HG03378 (cell line): ENCODE results near the gene FBF1.
"Not testable (repeated sequence)": the region's sequence is repeated elsewhere in the genome, so short reads cannot be mapped to it uniquely, and the experiment has no call there.

Experiments
- ATAC-seq: cut with Tn5 transposase; IDR thresholded peaks from one replicate; pipeline ENCODE4 v1.9.1; 2021; ENCODE audit warnings: mild to moderate bottlenecking, moderate library complexity; ENCODE audit not compliant: unreplicated experiment

The FBF1 gene

DNA sequence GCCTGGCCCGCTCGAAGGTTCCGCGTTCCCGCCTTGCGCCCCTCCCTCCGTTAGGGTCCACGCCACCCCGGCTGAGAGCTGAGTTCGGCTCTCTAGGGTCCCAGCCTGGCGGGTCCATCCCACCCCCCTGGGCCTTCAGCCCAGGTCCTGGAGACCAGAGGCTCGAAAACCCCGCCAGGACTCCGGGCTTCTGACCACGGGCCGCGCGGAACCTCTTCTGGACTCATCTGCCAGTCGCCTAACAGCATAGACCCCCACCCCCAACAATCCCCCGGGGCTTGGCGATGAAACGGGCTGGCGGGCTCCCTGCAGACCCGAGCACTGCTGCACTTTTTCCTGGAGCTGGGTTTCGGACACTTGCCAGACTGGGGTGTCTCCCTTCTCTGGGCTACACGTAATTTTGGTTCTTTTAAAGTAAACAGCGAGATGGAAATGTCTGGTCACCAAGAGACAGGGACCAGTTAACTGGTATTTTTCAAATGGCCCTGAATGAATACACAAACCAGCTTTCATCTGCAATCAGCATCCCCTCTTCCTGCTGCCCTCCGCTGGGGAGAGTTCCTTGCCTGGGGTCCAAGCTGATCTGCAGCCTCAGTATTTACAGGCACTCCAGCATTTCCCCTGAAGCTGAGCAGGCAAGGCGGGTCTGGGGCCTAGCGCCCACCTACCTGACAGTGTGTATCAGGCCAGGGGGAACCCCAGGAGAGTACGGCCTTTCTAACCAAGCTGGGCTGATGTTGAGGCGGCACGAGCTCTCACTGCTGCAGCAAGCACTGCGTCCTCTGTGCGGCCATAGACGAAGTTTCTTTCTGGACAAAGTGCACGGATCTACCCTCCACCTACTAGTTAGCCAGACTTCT lies 43.5 kb downstream of the FBF1 start:
- no peak for ATAC-seq

DNA sequence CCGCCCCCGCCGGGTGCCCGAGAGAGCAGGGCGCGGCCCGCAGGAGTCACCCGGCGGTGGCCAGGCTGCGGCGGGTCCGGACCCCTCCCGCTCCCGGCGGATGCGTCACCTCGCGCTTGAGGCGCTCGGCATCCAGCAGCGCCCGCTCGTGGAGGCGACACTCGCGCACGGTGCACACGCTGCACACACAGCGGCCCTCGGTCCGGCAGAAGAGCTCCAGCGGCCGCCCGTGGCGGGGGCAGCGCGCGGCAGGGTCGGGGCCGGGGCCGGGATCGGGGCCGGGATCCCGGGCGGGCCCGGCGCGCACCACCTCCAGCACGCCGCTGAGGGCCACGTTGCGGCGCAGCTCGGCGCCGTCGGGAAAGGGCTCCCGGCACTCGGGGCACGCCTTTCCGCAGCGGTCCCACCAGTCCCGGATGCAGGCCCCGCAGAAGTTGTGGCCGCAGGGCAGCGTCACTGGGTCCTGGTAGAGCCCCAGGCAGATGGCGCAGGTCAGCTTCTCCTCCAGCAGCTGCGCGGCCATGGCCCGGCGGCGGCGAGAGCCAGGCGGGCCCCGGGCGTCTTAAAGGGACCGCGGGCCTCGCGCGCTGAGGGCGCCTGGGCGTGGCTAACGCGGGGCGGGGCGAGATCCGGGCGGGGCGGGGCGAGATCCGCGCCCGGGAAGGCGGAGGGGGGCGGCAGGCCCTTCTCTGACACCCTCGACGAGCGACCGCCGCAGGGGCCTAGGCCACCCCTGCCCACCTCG lies 44.3 kb downstream of the FBF1 start, which contains the start of gene TRIM65:
Gene TRIM65, minus strand, starts transcription at position 537 of the 745 bp plus-strand sequence. Its CDS starts 14 bp downstream, at position 523.
- ATAC-seq, result no peak

DNA sequence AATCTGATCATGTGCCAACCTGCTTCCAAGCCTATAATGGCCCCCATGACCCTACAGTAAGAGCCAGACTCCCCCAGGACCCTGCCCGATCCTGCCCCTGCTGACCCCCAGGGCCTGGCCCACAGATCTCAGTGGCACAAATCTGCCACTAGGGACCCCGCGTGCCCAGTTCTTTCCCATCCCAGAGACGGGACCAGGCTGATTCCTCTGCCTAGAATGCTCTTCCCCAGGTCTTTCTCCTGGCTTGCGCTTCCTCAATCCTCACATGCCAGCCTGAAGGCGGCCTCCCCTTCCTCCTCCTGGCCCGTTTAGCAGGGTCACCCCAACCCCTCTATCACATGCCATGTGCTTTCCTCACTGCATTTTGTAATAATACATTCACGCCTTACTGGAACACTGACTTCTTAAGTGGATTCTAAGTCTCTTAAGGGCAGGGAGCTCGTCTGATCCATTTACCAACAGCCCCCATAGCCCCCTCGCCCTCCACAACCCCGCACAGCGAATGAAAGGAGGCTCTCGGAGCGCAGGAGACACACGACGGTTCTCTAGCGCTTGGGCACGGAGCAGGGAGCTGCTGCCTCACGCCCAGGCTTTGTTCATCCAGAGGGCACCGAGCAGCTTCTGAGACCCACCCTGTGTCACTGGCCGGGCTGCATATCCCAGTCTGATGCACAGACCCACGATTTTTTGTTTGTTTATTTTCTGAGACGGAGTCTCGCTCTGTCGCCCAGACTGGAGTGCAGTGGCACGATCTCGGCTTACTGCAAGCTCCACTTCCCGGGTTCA lies 45.3 kb downstream of the FBF1 start:
- no peak for ATAC-seq

DNA sequence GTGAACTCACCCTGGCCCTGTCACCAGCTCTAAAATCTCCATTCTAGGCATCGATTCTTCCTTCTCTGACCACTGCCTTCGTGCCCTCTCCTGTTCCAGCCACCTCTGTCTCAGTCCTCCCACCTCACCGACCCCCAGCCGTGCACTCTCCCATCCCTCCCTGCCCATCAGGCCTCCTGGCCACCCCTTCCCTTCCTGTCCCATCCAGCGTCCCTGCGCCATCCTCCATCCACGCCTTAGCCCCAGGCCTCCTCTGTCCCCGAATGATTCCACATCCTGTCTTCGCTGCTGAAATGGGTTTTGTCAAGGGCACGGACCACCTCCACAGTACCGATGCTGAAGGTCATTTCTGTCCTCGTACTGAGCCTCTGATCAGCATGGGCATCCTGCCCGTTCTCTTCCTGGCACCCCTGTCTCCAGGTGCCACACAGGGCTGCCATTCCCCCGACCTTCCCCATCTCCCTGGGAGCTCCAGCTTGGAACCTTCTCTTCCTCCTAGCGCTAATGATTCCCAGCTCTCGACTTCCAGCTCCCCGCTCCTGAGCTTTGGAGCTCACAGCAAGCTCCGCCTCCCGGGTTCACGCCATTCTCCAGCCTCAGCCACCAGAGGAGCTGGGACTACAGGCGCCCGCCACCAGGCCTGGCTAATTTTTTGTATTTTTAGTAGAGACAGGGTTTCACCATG lies 46.7 kb downstream of the FBF1 start:
- ATAC-seq, result no peak

DNA sequence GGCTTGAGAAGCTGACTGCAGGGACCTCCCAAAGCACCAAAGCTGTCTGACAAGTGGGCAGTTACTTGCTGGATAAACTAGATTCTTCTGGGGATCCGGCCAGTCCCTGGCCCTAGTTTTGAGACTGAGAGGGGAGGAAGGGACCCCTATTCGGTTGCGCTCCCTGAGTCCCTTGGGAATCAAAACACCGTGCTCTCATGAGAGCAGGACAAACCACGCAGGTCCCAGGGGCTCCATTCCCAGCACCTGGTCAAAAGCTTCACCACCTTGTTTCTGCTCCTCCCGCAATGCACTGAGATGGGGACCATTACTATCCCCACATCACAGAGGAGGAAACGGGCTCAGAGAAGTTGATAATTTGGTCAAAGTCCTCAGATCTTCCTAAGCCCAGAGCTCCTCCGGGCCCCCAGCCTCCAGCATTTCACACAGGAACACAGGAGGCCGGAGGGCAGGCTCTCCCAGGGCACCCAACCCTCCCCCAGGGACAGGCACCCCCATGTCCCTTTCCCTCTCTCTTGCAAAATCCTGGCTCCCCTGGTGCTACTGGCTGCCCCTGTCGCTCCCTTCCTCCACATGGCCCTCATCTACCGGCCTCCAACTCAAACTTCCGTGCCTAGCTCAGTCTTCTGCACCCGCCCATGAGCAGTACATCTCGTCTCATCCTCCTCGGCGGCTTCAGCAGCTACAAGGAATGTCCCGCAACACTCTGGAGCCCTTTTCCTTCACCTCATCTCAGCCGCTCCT lies 47.4 kb downstream of the FBF1 start:
- ATAC-seq, result no peak

DNA sequence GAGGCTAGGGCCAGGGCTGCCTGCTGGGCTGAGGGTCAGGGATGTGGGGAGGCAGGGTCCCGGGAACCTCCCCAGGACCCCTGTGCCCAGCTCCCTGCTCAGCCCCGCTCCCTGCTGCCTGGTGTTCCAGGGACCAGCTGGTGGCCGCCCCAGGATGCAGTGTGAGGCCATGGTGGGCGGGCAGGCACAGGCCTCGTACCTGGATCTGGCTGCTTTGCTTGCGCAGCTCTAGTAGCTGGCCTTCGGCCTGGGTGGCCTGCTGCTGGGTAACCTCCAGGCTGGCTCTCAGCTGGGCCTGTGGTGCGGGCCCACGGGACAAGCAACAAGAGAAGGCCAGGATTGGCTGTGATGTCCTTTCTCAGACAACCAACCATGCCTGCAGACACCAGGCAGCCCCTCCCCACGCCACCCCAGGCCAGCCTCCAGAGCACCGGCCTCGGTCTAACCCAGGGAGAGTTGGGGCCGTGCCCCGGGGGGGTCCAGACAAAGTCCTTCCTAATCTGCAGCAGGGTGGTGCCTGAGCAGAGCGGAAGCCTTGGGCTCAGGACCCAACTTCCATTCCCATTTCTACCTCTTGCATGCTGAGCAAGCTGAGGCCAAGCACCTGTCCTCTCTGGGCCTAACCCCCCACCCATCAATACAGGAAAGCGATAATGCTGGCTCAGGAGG lies 48.2 kb downstream of the FBF1 start:
- ATAC-seq, result no peak

DNA sequence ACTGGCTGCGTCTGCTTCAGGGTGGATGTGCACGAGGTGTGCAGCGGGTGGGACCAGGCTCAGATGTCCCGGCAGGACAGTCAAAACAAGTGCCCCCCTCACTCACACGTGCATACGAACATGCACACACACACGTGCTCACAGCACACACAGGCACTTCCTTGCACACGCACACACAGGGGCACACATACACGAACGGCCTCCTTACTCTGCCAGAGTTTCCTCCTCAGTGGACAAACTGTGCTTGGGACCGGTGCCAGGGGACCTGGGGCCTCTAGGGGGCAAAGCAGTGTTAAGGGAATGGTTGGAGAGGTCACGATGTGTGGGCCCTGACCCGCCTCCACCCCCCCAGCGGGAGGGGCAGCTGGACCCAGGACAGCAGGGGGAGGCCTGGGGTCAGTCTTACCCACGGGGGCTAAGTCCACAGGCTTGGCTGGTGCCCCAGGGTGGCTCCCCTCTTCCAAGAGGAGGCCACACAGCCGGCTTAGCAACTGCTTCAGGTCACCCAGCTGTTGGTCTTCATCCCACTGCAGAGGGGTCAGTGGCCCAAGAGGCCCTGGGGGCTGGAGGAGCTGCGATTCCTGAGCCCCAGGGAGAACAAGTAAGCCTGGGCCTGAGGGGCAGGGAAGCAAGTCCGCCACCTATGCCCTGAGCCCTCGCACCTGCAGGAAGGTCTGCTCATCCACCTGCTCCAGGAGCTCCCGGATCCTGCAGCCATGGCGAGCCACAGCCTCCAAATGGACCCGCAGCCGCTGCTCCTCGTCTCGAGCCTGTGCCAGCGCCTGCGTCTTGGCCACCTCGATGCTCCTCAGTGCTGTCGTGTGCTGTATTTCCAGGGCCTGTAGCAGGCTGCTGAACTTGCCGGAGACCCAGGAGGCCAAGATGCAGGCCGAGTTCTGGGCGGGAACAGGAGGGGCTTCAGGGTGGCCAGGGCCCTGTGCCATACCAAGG lies 49.0 kb downstream of the FBF1 start:
- no peak for ATAC-seq

DNA sequence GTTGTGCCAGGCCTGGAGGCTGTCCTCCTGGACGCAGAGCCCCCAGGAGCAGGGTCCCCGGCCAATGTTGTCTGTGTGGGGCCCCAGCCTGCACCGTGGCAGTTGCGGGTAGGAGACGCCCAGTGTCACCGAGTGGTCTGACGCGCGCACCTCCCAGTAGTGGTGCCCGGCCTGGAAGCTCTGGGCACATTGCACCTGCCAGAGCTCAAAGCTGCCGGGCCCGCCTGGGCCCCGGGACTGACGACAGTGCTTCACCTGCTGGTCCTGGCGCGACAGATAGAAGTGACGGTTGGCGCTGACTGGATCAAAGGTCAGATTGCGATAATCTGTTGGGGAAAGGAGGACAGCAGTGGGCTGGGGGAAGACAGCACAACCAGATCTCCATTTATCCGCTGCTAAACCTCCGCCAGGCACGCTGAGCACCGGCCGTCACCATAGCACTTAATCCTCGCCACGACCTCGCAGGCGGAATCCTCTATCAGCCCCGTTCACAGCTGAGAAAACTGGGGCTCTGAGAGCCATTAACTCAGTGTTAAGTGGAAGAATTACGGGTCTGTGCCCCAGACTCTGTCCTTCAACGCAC lies 49.7 kb downstream of the FBF1 start:
- ATAC-seq, result no peak

DNA sequence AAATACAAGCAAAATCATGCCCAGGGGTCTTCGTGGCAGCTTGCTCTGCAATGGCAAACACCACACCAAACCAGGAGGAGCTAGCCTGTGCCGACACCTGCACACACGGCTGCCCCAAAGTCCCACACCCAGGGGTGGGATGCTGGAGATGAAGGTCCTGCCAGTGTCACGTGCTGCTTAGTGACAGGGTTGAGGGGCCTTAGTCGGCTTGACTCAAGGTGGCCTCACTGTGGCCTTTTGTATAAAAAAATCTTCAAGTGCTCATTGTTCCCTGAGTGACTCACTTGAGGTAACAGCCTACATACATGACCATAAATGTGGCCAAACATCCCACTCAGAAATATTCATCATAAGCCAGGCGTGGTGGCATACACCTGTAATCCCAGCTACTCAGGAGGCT lies 51.4 kb downstream of the FBF1 start:
- no peak for ATAC-seq

DNA sequence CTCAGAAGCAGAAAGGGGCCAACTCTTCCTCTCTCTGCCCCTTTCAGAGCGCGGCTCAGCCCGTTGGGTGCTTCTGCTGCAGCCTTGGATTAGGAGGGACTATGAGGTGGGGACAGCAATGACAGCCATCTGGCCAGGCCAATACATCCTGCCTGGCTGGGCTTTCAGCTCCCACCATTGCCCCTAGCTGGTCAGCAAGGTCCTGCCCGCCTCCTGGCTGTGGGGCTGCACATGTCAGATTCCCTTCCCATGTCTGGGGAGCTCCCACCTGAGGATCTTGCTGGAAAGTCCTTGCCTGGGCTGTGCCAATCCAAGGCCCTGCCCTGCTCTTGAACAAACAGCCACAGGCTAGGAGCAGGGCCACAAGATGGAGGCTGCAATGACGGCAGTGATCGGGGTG lies 52.4 kb downstream of the FBF1 start:
- no peak for ATAC-seq

DNA sequence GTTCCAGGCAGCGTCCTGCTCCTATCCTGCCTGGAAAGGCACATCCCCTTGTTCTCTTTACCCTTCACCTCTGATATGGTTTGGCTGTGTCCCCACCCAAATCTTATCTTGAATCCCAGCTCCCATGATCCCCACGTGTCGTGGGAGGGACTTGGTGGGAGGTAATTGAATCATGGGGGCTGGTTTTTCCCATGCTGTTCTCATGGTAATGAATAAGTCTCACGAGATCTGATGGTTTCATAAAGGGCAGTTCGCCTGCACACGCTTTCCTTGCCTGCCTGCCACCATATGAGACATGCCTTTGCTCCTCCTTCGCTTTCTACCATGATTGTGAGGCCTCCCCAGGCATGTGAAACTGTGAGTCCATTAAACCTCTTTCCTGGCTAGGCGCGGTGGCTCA lies 55.0 kb downstream of the FBF1 start:
- not testable (repeated sequence) for ATAC-seq

DNA sequence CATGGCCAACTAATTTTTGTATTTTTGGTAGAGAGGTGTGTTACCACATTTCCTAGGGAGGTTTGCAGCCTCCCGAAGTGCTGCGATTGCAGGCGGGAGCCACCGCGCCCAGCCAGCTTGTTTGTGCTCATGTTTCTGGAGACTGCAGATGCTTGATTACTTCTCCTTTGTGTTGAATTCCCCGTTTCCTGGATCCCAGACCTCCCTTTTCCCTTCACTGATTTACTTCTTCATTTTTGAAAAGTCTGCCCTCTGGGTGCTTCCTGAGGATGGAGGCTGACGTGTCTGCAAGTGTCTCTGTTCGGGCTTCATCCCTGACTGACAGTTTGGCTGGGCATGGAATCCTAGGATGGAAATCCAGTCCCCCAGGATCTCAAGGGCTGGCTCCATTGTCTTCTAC lies 55.4 kb downstream of the FBF1 start:
- no peak for ATAC-seq

DNA sequence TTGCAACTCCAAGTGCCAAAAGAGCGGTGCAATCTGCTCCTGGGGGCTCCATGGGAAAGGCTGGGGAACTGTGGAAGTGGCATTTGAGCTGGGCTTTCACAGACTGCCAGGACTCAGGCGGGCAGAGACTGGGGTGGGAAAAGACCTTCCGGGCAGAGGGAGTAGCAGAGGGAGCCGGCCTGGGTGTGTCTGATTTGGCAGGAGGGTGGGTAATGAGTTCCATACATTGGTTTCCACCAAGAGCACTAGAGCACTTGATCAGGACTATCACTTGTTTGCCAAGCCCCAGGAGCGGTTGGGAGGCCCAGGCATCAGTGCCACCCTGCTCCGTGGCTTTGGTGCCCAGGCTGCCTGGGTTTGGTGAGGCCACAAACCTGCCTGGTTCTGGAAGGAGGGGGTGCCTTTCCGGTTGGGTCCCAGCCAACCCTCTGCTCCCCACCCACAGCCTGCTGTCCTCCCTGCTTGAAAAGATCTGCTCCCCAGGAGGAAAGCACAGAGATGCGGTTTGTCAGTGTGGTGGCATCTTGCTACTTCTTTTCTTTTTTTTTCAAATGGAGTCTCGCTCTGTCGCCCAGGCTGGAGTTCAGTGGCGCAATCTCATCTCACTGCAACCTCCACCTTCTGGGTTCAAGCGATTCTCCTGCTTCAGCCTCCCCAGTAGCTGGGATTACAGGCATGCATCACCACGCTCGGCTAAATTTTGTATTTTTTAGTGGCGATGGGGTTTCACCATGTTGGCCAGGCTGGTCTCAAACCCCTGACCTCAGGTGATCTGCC lies 59.0 kb downstream of the FBF1 start:
- ATAC-seq, result no peak

DNA sequence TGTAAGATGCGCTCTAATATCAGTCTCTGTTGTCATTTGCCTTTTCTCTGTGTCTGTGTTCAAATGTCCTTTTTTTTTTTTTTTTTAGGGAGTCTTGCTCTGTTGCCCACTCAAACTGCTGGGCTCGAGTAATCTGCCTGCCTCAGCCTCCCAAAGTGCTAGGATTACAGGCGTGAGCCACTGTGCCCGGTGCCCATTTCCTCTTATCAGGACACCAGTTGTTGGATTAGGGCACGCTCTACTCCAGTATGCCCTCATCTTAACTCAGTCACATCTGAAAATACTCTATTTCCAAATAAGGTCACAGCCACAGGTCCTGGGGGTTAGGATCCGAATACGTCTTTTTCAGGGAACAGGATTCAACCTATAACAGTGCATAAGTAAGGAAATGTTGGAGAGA lies 60.6 kb downstream of the FBF1 start:
- no peak for ATAC-seq

DNA sequence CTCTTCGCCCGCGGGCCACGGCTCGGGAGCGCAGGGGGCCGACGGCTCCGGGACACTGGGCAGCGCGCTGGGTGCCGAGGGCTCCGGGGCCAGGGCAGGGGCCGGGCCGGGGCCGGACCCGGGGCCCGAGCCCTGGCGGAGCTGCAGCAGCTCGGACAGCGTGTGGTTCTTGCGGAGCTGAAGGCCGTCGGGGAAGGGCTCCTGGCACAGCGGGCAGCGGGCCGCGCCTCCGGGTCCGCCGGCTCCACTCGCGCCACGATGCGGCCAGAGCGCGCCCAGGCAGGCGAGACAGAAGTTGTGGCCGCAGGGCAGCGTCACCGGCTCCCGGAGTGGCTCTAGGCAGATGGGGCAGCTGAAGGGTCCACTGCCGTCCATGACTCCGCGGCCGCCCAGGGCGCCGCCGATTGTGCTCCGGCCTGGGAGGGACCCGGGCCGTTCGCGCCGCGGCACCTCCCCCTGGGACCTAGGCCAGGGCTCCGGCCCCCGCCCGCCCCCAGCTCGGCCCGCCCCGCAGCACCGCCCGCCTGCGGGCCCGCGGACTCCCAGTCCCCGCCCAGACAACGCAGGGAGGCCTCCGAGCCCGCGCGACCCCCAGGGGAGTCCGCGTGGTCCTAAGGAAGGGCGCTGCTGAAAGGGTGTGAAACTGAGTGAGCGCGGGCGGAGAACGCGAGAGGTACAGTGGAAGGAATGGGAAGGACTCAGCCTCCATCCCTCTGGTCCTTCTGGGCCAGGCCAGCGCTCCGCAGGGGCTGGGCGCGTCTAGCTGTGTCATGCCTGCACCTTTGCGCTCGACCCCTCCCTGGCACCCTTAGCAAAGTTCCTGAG lies 62.5 kb downstream of the FBF1 start, which contains the start of gene TRIM47:
Gene TRIM47, minus strand, starts transcription at position 408 of the 825 bp plus-strand sequence. Its CDS starts 33 bp downstream, at position 375.
- no peak for ATAC-seq

DNA sequence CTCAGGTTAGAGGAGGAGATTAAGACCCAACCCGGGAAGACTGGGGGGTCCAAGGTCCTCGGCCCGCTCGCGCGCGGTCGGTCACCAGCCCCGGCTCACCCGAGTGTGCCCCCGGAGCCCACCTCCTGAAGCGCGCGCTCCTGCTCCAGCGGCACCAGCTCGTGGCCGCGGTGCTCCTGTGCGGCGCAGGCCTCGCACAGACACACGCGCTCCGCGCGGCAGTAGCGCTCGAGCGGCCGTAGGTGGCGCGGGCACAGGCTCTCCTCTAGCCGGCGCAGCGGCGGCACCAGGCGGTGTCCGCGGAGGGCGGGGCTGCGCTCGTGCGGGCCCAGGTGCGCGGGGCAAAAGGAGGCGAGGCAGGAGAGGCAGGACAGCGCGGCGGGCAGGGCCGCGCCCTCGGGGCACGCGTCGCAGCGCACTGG lies 63.1 kb downstream of the FBF1 start:
- ATAC-seq, result no peak
